Lung (tissue), 12 donors: Measurements from ENCODE around the gene CIBAR2. TPM values are rescaled to one million over a fixed set of nuclear protein-coding genes. Genes with fewer than 3 reads are reported as not detected.

Experiments
- ATAC-seq: fragments of 200-7000 bp; cut with Tn5 transposase; one replicate; pipeline ENCODE4 v1.9.1; 2020; ENCODE audit warnings: moderate number of reproducible peaks; ENCODE audit not compliant: insufficient read depth, low FRiP score
- DNase-seq, 3 donors: peaks; one replicate each; pipeline ENCODE4 v3.0.0-alpha.2; 2013 to 2017
- H3K27ac ChIP-seq, 2 donors: one replicate each; pipeline ENCODE4 v1.5.1; 2013; ENCODE audit warnings: mild to moderate bottlenecking in 2 of 2, moderate library complexity in 2 of 2, control low read depth in 1 of 2, inconsistent platforms in 1 of 2, low read depth in 1 of 2, low read length in 1 of 2
- H3K27me3 ChIP-seq, 3 donors: one replicate each; pipeline ENCODE4 v1.5.1; 2013; ENCODE audit warnings: low read length in 2 of 3; ENCODE audit not compliant: control insufficient read depth in 3 of 3, insufficient read depth in 3 of 3
- H3K36me3 ChIP-seq, 4 donors: one replicate each; pipeline ENCODE4 v1.5.1; 2013; ENCODE audit warnings: low read length in 4 of 4, mild to moderate bottlenecking in 1 of 4, moderate library complexity in 1 of 4; ENCODE audit not compliant: control insufficient read depth in 4 of 4, insufficient read depth in 4 of 4
- H3K4me1 ChIP-seq, 5 donors: one replicate each; pipeline ENCODE4 v1.5.1; 2013; ENCODE audit warnings: low read length in 5 of 5, mild to moderate bottlenecking in 2 of 5, moderate library complexity in 1 of 5; ENCODE audit not compliant: control insufficient read depth in 5 of 5, insufficient read depth in 5 of 5
- H3K4me3 ChIP-seq: one replicate; pipeline ENCODE4 v1.5.1; 2013; ENCODE audit warnings: mild to moderate bottlenecking, control low read depth, moderate library complexity
- H3K9ac ChIP-seq, 2 donors: one replicate each; pipeline ENCODE4 v1.5.1; 2013; ENCODE audit warnings: low read length in 2 of 2, control low read depth in 1 of 2; ENCODE audit not compliant: insufficient read depth in 1 of 2
- H3K9me3 ChIP-seq, 4 donors: one replicate each; pipeline ENCODE4 v1.5.1; 2013; ENCODE audit warnings: low read length in 3 of 4, mild to moderate bottlenecking in 1 of 4, moderate library complexity in 1 of 4; ENCODE audit not compliant: control insufficient read depth in 4 of 4, insufficient read depth in 3 of 4
- CTCF ChIP-seq: IDR thresholded peaks from 2 replicates; pipeline ENCODE4 v1.5.1; 2012; ENCODE audit warnings: mild to moderate bottlenecking; ENCODE audit errors: control extremely low read depth, extremely low read depth
- WGBS, 2 donors: extraction: QIAGEN DNeasy Blood & Tissue Kit; methylation state at CpG; one replicate each; pipeline ENCODE4 v1.1.7; 2013; 5-methylcytosine and 5-hydroxymethylcytosine counted together
- polyA plus RNA-seq, 2 donors: library from polyadenylated mRNA; stranded (reverse); fragments of 200-250 nt; gene quantifications; one replicate each; pipeline ENCODE4 v1.2.1, GENCODE V29; 2013
- total RNA-seq, 2 donors: library from RNA; depleted of rRNA in 1 of 2; stranded (reverse); fragments of >200 nt in 1 of 2; gene quantifications; one replicate each; pipeline ENCODE4 v1.2.1, GENCODE V29; 2014 to 2021
- donor health status: control.
- donor health status: control.
- donor health status: Bipolar disorder and iron deficiency.
- donor health status: healthy.
- donor health status: DM: yes; HTN: yes; CAD: no.

CIBAR2 gene
- total and polyA plus RNA-seq, 4 donors: 11.8 to 49.0 (median 18.9) TPM

DNA sequence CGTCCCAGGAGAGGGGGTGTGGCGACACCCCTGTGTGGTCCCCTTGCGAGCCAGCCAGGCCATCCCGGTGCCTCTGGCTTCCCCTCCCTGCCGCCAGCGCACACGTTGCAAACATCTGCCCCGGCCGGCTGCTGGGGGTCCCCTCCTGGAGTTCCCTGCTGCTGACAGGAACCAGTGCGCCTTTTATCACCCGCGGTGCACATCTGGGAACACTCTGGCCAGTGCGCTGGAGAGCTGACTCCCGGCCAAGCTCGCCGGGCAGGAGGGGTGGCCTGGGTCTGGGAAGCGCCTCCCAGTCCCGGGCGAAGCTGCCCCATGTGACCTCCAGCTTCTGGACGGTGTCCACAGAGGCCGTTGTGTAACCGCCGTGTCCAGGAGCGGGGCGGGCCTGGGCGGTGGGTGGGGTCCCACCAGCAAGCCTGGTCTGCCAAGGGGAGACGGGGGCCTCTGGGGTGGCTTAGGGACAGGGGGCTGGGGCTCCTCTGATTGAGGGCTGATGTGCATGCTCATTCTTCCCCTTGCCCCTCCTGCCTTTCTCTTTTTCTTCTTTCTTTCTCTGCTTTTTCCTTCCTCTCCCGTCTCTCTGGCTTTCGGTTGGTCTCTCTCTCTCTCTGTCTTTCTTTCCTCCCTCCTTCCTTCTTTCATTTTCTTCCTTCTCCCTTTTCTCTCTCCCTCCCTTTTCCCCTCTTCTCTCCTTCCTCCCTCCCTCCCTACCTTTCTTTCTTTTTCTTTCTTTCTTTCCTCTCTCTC is 25.2 kb upstream of the CIBAR2 start:
- Histone ChIP-seq H3K27me3 (no peaks in the 10 kb centered on the region), H3K36me3 (no peaks in the 10 kb centered on the region), H3K9me3 (no peaks in the 10 kb centered on the region), H3K27ac (peak overlapping the region; percentile 35 to 82), H3K4me3 (no peak overlapping the region), H3K4me1 (peaks cover 0 to 46% (median 21%) of the 10 kb centered on the region in 5 donors), H3K9ac (peak overlapping the region in 1 of 2 donors; percentile 61)
- WGBS, 2 donors: 1 to 3% methylated on average over 28 to 29 of the region's 29 CpGs
- peak; percentile 98 for DNase-seq
- ATAC-seq: peak; percentile 79
- no peak for TF ChIP-seq CTCF

DNA sequence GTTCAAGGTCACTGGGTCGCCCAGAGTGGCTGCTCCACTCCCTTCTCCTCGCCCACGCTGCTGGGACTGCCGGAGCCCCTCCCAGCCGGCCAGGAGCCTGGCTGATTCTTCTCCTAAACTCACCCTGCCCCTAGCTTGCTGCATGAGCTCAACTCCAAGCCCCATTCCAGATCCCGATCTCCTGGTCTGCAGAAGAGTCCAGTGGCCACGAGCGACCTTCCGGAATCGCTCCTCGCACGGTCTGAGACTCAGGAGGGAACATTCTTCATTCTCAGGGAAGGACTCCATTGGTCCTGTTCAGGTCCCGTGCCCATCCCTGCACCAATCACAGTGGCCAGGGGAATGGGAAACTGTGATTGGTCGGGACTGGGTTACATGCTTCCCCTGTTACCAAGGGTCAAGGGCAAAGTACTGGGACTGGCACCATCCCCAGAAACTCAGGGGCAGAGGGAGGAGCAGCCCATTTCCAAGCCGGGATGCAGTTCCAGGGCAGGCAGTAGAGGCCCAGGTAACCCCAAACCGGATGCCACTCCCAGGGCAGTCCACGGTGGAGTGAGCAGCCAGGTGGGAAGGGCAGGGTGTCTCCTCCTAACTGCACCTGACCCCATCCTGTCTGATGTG is 24.5 kb upstream of the CIBAR2 start:
- H3K27me3 ChIP-seq: no peaks in the 10 kb centered on the region
- H3K27ac ChIP-seq: peak overlapping the region; percentile 35 to 82
- H3K4me3 ChIP-seq: no peak overlapping the region
- ATAC-seq: peak; percentile 73
- WGBS, 2 donors: 56 to 69% methylated on average over 17 of the region's 17 CpGs
- H3K36me3 ChIP-seq: no peaks in the 10 kb centered on the region
- peaks cover 0 to 39% (median 21%) of the 10 kb centered on the region in 5 donors for H3K4me1 ChIP-seq
- TF ChIP-seq CTCF: no peak
- no peak overlapping the region for H3K9ac ChIP-seq
- DNase-seq: peak; percentile 57 to 72 (median 68)
- no peaks in the 10 kb centered on the region for H3K9me3 ChIP-seq

DNA sequence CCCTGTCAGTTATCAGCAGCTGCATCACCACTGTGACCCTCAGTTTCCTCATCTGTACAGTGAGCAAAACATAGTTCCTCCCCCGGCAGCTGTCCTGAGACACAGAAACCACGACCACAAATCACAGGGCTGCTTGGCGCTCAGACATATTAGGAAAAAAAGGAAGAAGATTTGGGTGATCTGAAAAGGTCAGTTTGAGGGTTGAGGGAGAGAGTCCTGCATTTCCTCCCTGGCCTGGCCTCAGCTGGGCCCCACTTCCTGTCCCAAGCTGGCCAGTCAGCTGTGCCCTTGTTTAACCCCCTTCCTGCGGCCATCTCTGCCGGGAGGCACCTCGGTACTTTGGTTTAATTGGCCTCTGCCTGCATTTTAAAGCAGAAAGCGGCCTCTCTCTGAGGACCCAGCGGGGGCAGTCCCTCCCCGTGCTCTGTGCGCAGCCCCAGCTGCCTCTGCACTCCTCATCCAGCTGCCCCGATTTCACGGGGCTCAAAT is 24.0 kb upstream of the CIBAR2 start:
- no peaks in the 10 kb centered on the region for H3K27me3 ChIP-seq
- H3K9ac ChIP-seq: no peak overlapping the region
- H3K36me3 ChIP-seq: no peaks in the 10 kb centered on the region
- no peak for TF ChIP-seq CTCF
- H3K27ac ChIP-seq: peak overlapping the region in 1 of 2 donors; percentile 82
- peaks cover 0 to 35% (median 20%) of the 10 kb centered on the region in 5 donors for H3K4me1 ChIP-seq
- no peak overlapping the region for H3K4me3 ChIP-seq
- 44 to 45% methylated on average over 11 to 12 of the region's 12 CpGs for WGBS, 2 donors
- peak; percentile 47 for ATAC-seq
- H3K9me3 ChIP-seq: no peaks in the 10 kb centered on the region
- peak in 2 of 3 donors; percentile 31 to 44 for DNase-seq
